CD14-positive monocyte (primary cell): ENCODE data around the gene LASP1NB.
"Not testable (repeated sequence)": the region's sequence is repeated elsewhere in the genome, so short reads cannot be mapped to it uniquely, and the experiment has no call there.

Experiments
- DNase-seq, 3 donors: peaks; one replicate each; pipeline ENCODE4 v3.0.0-alpha.2; 2011 to 2022
- H2AFZ ChIP-seq: 2 replicates; pipeline ENCODE4 v1.6.0; 2012; ENCODE audit warnings: mild to moderate bottlenecking, low read depth, low read length, inconsistent platforms; ENCODE audit not compliant: insufficient read depth, poor library complexity, severe bottlenecking
- H3K27ac ChIP-seq, 2 donors: 1 replicate in 1 of 2; 2 replicates in 1 of 2; pipeline ENCODE4 v1.5.1; 2012 to 2013; ENCODE audit warnings: low read length in 2 of 2, control low read depth in 1 of 2, inconsistent platforms in 1 of 2, low read depth in 1 of 2, mild to moderate bottlenecking in 1 of 2
- H3K27me3 ChIP-seq, 2 donors: one replicate each; pipeline versions ENCODE4 v1.6.0 to v1.6.1; 2011 to 2013; ENCODE audit warnings: low read length in 2 of 2; ENCODE audit not compliant: control insufficient read depth in 2 of 2, insufficient read depth in 2 of 2
- H3K36me3 ChIP-seq, 2 donors: replicated peaks in 1 of 2; 1 replicate in 1 of 2; 2 replicates in 1 of 2; pipeline versions ENCODE4 v1.5.1 to v1.6.1; 2012 to 2013; ENCODE audit warnings: low read length in 2 of 2, control low read depth in 1 of 2, inconsistent platforms in 1 of 2, mild to moderate bottlenecking in 1 of 2; ENCODE audit not compliant: insufficient read depth in 2 of 2, control insufficient read depth in 1 of 2
- H3K4me1 ChIP-seq, 2 donors: 1 replicate in 1 of 2; 2 replicates in 1 of 2; pipeline versions ENCODE4 v1.5.1 to v1.6.1; 2012 to 2013; ENCODE audit warnings: low read length in 2 of 2, control low read depth in 1 of 2, inconsistent platforms in 1 of 2, mild to moderate bottlenecking in 1 of 2, moderate library complexity in 1 of 2; ENCODE audit not compliant: insufficient read depth in 2 of 2, control insufficient read depth in 1 of 2
- H3K4me2 ChIP-seq: replicated peaks from 2 replicates; pipeline ENCODE3; 2012; ENCODE audit warnings: low read length, moderate library complexity, mild to moderate bottlenecking; ENCODE audit not compliant: poor library complexity, severe bottlenecking; ENCODE audit errors: extremely low read depth
- H3K4me3 ChIP-seq, 3 experiments: fragments of 200-600 bp in 1 of 3; sonication (generic) in 1 of 3; replicated peaks in 1 of 3; 1 replicate in 2 of 3; 2 replicates in 1 of 3; pipeline ENCODE4 v1.5.1; 2011 to 2013; ENCODE audit warnings: low read length in 3 of 3, mild to moderate bottlenecking in 3 of 3, control low read depth in 2 of 3, low read depth in 2 of 3, inconsistent platforms in 1 of 3, moderate library complexity in 1 of 3
- H3K79me2 ChIP-seq: 2 replicates; pipeline ENCODE4 v1.6.0; 2012; ENCODE audit warnings: mild to moderate bottlenecking, control low read depth, inconsistent platforms, low read length, moderate library complexity; ENCODE audit not compliant: insufficient read depth
- H3K9ac ChIP-seq: 2 replicates; pipeline ENCODE4 v1.6.0; 2017; ENCODE audit warnings: low read length, mild to moderate bottlenecking; ENCODE audit not compliant: insufficient read depth, poor library complexity, severe bottlenecking
- H3K9me3 ChIP-seq, 2 donors: replicated peaks in 1 of 2; 1 replicate in 1 of 2; 2 replicates in 1 of 2; pipeline versions ENCODE4 v1.5.1 to v1.6.1; 2012 to 2013; ENCODE audit warnings: low read length in 2 of 2, control low read depth in 1 of 2; ENCODE audit not compliant: control insufficient read depth in 1 of 2, insufficient read depth in 1 of 2
- H4K20me1 ChIP-seq: 2 replicates; pipeline ENCODE4 v1.6.0; 2012; ENCODE audit warnings: mild to moderate bottlenecking, low read length, control low read depth, moderate library complexity; ENCODE audit not compliant: insufficient read depth
- H3K27ac Mint-ChIP-seq, 7 donors: one replicate each; pipeline ENCODE4 v1.8.0; 2020; ENCODE audit warnings: mild to moderate bottlenecking in 7 of 7, mixed read lengths in 7 of 7, moderate library complexity in 6 of 7, inconsistent platforms in 2 of 7
- H3K27me3 Mint-ChIP-seq, 3 donors: one replicate each; pipeline ENCODE4 v1.8.0; 2021 to 2022; ENCODE audit warnings: low read depth in 3 of 3, mild to moderate bottlenecking in 3 of 3, mixed read lengths in 3 of 3, moderate library complexity in 3 of 3, inconsistent platforms in 1 of 3
- H3K36me3 Mint-ChIP-seq, 2 donors: one replicate each; pipeline ENCODE4 v1.8.0; 2020; ENCODE audit warnings: mixed read lengths in 2 of 2, inconsistent platforms in 1 of 2, mild to moderate bottlenecking in 1 of 2
- H3K4me1 Mint-ChIP-seq: one replicate; pipeline ENCODE4 v1.8.0; 2020; ENCODE audit warnings: mild to moderate bottlenecking, mixed read lengths
- H3K4me3 Mint-ChIP-seq, 2 donors: one replicate each; pipeline ENCODE4 v1.8.0; 2020; ENCODE audit warnings: mild to moderate bottlenecking in 2 of 2, mixed read lengths in 2 of 2, moderate library complexity in 1 of 2
- H3K9me3 Mint-ChIP-seq, 7 donors: one replicate each; pipeline ENCODE4 v1.8.0; 2020 to 2022; ENCODE audit warnings: mixed read lengths in 7 of 7, mild to moderate bottlenecking in 6 of 7, moderate library complexity in 6 of 7, inconsistent platforms in 2 of 7
- WGBS: methylation state at CpG from one replicate; pipeline ENCODE4 v1.1.5; 2013; ENCODE audit warnings: missing lambda C conversion rate; ENCODE audit not compliant: insufficient coverage; 5-methylcytosine and 5-hydroxymethylcytosine counted together
- intact Hi-C, 2 donors: fragments of 100-400 bp; cut with micrococcal nuclease; formaldehyde crosslinking; loops; one replicate each; pipeline versions ENCODE4 v1.15.0 to v1.15.1; 2023
- TF ChIP-seq, protein P1 (sequence below): fragments of 200-600 bp; IDR thresholded peaks from one replicate; pipeline ENCODE4 v1.8.0; 2022; ENCODE audit warnings: antibody characterized with exemption, mild to moderate bottlenecking

The LASP1NB gene

GRCh38 chr17:38922538-38923297 lies 2.7 kb upstream of the LASP1NB start:
- WGBS = 92% methylated on average over 4 of the region's 6 CpGs
- Histone ChIP-seq H3K4me3 (no peak overlapping the region), H3K4me2 (no peak overlapping the region), H3K9ac (no peak overlapping the region), H4K20me1 (peaks cover 50% of the 10 kb centered on the region), H3K36me3 (peaks cover 29 to 36% of the 10 kb centered on the region in 2 donors), H3K9me3 (no peaks in the 10 kb centered on the region), H3K27me3 (no peaks in the 10 kb centered on the region), H2AFZ (no peak overlapping the region), H3K27ac (peak overlapping the region; percentile 6 to 60), H3K79me2 (no peaks in the 10 kb centered on the region), H3K4me1 (peaks cover 33 to 47% of the 10 kb centered on the region in 2 donors)
- intact Hi-C loops = no loop called here
- Mint-ChIP-seq H3K4me3 (no peak overlapping the region), H3K9me3 (no peaks in the 10 kb centered on the region), H3K27ac (peak overlapping the region; percentile 37 to 80 (median 72)), H3K36me3 (peaks cover 25 to 38% of the 10 kb centered on the region in 2 donors), H3K4me1 (peaks cover 55% of the 10 kb centered on the region), H3K27me3 (no peaks in the 10 kb centered on the region)
- TF ChIP-seq, protein P1, sequence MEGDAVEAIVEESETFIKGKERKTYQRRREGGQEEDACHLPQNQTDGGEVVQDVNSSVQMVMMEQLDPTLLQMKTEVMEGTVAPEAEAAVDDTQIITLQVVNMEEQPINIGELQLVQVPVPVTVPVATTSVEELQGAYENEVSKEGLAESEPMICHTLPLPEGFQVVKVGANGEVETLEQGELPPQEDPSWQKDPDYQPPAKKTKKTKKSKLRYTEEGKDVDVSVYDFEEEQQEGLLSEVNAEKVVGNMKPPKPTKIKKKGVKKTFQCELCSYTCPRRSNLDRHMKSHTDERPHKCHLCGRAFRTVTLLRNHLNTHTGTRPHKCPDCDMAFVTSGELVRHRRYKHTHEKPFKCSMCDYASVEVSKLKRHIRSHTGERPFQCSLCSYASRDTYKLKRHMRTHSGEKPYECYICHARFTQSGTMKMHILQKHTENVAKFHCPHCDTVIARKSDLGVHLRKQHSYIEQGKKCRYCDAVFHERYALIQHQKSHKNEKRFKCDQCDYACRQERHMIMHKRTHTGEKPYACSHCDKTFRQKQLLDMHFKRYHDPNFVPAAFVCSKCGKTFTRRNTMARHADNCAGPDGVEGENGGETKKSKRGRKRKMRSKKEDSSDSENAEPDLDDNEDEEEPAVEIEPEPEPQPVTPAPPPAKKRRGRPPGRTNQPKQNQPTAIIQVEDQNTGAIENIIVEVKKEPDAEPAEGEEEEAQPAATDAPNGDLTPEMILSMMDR = no peak
- no peak for DNase-seq

- no peak overlapping the region for H3K4me3 Mint-ChIP-seq
- peaks cover 31 to 43% of the 10 kb centered on the region in 2 donors for H3K4me1 ChIP-seq
- peak overlapping the region; percentile 71 to 89 (median 85) for H3K27ac Mint-ChIP-seq
- peaks cover 13% of the 10 kb centered on the region for H4K20me1 ChIP-seq
- no peaks in the 10 kb centered on the region for H3K79me2 ChIP-seq
- no peaks in the 10 kb centered on the region for H3K36me3 ChIP-seq
- 20% methylated on average over 1 of the region's 2 CpGs for WGBS
- intact Hi-C loops = loop anchor here in 1 of 2 donors (5.0 kb wide), 1 partner anchor 44 kb away; no protein-coding TSS in a partner anchor
- H2AFZ ChIP-seq = no peak overlapping the region
- H3K9me3 ChIP-seq = no peaks in the 10 kb centered on the region
- H3K4me3 ChIP-seq = peak overlapping the region in 1 of 3 experiments; percentile 7
- peaks cover 39% of the 10 kb centered on the region for H3K4me1 Mint-ChIP-seq
- peak; percentile 73 to 86 (median 80) for DNase-seq
- peak overlapping the region; percentile 35 for H3K9ac ChIP-seq
- H3K27me3 Mint-ChIP-seq = no peaks in the 10 kb centered on the region
- peak overlapping the region; percentile 34 for H3K4me2 ChIP-seq
- no peaks in the 10 kb centered on the region for H3K27me3 ChIP-seq
- H3K36me3 Mint-ChIP-seq = peaks cover 0 to 1% of the 10 kb centered on the region in 2 donors
- no peaks in the 10 kb centered on the region for H3K9me3 Mint-ChIP-seq
- peak overlapping the region; percentile 58 to 71 for H3K27ac ChIP-seq
- TF ChIP-seq, protein P1 = no peak
Measured at GRCh38 chr17:38926293-38927070, 1.1 kb downstream of the LASP1NB start.

GRCh38 chr17:38930782-38931181 lies 5.4 kb downstream of the LASP1NB start:
- H3K4me1 Mint-ChIP-seq = peaks cover 18% of the 10 kb centered on the region
- H3K36me3 ChIP-seq, H3K4me3 ChIP-seq, H4K20me1 ChIP-seq, H3K4me3 Mint-ChIP-seq, H3K27ac ChIP-seq, H3K9me3 Mint-ChIP-seq, H3K9me3 ChIP-seq, H3K4me2 ChIP-seq, H2AFZ ChIP-seq, H3K27ac Mint-ChIP-seq, H3K36me3 Mint-ChIP-seq, H3K9ac ChIP-seq, H3K79me2 ChIP-seq, H3K27me3 Mint-ChIP-seq, intact Hi-C loops, DNase-seq: not testable (repeated sequence)
- H3K4me1 ChIP-seq = peaks cover 17% of the 10 kb centered on the region in 2 donors
- WGBS = 97% methylated on average over 11 of the region's 36 CpGs
- H3K27me3 ChIP-seq = peaks cover 2 to 14% of the 10 kb centered on the region in 2 donors
